ENCODE results near the gene ERI3.

ERI3 gene

GRCh38 chr1:44354840-44355581 is at the start of gene ERI3:
Gene ERI3 (minus strand): TSS chr1:44355257. CDS start chr1:44355026, 231 bp downstream.
- DNase-seq = peak; percentile 98

DNA sequence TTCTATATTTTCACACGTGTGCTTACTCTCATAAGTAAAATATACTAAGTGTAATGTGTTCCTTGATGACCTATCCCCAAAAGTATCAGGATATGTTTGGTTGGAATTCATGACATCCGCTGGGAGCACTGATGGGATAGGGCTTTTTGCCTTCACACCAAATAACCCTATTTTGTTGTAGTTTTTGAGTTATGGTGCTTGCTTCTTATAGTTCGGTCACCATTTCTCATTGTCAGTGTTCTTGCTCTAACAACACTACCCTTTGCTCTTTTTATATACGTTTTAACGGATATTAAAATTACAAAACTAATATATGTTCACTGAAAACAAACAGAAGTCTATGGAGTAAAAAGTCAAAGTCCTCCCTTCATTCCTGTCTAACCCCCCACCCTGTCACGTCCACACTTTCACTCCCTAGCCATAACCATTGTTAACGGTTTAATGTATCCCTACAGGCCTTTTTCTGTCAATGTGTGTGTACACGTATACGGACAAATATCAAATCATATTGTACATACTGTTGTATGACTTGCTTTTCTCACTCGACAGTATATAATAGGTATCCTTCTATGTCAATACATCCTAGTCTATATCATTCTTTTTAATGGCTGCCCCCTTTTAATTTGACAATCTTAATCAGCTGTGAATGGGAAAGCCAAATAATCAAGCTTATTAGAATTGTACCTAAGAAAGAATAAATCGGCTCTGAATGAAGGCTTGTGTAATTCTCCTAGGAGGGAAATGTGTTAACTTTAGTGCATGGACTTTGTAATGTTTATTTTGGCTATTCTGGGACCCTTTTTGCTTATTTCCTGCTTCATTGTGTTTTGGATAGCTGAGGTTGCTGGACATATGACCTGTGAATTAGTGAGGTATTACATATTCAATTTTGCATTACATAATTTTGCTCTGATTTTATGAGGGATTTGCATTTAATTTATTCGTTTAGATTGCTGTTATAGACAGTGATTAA is 46.5 kb upstream of the ERI3 start:
- DNase-seq = no peak

GRCh38 chr1:44390277-44390676 is 35.2 kb upstream of the ERI3 start:
- DNase-seq = no peak

DNA sequence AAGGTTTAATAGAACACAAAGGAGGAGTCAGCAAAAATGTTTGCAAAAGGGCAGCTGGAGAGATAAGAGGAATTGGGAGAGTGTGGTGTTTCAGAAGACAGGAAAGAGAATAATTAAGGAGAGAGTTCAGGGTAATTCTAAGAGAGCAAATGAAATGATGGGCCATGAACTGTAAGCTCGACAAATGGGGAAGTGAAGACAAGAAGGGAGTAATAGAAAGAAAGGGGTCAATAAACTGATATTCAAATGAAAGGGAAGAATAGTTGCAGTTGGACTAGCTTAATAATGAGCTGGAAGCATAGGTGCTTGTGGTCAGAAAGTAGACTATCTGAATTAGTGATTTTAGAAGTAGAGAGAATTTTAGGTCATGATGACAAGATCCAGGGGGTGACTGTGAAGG is 34.4 kb upstream of the ERI3 start:
- DNase-seq = no peak

DNA sequence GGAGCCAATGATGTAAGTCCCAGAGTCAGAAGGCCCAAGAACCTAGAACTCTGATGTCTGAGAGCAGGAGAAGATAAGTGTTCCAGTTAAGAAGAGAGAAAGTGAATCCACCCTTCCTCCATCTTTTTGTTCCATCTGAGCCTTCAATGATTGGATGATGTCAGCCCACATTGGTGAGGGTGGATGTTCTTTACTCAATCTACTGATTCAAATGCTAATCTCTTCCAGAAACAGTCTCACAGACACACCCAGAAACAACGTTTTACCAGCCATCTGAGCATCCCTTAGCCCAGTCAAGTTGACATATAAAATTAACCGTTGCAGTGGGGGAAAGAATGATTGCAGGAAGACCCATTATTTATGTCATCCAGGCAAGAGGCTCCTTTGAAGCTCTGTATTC is 33.5 kb upstream of the ERI3 start:
- no peak for DNase-seq

DNA sequence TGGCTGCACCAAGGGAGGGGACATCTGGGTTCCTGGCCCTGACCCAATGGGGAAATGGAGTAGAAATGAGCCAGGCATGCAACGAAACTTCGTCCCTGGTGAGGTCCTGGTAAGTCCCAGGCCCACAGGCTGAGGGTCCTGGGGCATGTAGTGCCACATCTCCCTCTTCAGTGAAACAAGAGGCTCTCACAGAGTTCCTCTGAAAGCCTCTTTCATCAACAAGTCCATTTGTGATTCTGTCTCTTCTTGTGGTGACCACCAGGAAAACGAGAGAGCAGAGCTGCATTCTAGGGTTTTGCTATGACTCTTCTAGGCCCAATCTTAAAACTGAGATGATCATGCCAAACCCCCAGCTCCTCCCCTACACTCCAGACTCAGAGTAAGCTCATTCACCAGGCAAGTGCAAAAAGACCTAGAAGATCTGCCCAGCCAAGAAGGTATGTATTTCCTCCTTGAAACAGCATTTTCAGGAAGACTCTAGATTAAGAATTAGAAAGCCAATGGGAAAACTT is 25.7 kb upstream of the ERI3 start:
- no peak for DNase-seq

DNA sequence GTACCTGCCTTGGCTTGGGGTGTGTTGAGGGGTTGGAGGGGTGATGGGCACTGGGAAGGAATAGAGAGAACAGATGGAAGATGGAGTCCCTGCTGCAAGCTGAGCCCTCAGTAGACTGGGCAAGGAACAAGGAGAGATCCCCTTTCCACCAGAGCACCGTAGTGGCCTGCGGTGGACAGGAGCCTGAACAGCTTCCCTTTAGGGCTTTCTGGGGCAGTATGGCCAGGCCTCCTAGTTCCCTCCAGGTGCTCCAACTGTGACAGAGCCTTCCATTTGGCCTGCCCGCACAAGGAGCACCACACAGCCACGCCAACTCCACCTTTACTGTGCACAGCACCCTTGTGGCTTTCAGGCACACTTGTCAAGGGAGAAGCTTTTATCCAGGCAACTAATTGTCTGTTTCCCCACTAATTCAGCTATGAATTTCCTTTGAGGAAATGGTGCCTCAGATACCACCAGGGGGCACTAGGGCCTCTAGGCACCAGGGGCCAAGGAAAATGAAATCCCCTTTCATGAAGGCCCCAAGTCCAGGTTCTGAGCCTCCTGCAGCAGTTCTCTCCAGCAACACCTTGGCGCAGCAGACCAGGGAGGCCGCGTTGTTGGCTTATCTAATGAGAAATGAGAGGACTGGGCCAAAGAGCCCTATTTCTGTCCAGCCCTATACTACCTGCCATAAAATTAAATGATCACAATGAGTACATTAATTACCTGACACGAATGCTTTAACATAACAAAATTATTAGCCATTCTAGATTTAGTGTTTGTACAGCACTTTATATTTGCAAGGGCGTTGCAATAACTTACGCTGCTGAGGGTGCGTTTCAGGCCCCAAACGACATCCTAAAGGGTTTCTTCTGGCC is 23.1 kb upstream of the ERI3 start:
- DNase-seq = peak; percentile 3

DNA sequence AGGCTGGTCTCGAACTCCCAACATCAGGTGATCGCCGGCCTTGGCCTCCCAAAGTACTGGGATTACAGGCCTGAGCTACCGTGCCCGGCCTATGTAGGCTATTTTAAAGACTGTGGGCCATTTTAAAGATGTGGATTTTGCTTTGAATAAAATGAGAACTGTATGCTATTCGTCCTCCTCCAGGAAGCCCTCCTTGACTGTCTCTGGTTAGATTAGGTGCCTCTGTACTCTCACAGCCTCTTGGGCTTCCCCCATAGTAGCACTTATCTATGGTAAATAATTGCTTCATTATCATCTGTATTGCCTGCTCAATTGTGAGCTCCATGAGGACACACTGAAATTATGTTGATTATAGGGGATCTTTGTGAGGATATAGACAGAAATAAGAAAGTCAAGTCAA is 20.5 kb upstream of the ERI3 start:
- no peak for DNase-seq

DNA sequence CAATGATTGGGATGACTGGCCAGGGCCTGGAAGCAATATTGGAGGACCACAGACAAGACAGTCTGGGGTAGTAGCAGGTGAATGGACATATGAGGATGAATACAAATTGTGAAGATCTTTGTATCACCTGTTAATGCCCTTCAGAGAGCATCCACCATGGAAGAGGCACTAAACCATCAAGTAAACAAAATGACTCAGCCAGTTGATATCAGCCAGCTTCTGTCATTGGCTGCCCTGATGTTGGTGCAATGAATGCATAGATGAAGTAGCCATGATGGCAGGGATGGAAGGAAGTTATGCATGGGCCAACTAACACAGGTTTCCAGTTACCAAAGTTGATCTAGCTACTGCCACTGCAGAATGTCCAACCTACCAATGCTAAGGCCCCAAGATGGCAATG is 16.1 kb upstream of the ERI3 start:
- no peak for DNase-seq

- DNase-seq = no peak
These were observed 13.6 kb upstream of the ERI3 start for GRCh38 chr1:44368471-44369151.

- no peak for DNase-seq
These were observed 12.9 kb upstream of the ERI3 start for GRCh38 chr1:44367944-44368343.

GRCh38 chr1:44366371-44366975 is 11.4 kb upstream of the ERI3 start:
- DNase-seq = no peak

- DNase-seq = no peak
These were observed 6.4 kb upstream of the ERI3 start for GRCh38 chr1:44361478-44361877.

GRCh38 chr1:44359234-44359935 is 4.3 kb upstream of the ERI3 start:
- no peak for DNase-seq

- no peak for DNase-seq
These were observed 2.7 kb upstream of the ERI3 start for GRCh38 chr1:44357710-44358109.

GRCh38 chr1:44355582-44356305 is 687 bp upstream of the ERI3 start:
- DNase-seq = no peak

GRCh38 chr1:44354268-44354839 is 703 bp downstream of the ERI3 start:
- DNase-seq = no peak

GRCh38 chr1:44353604-44354003 is 1.5 kb downstream of the ERI3 start:
- DNase-seq = no peak

GRCh38 chr1:44351289-44351688 is 3.8 kb downstream of the ERI3 start:
- DNase-seq = no peak

DNA sequence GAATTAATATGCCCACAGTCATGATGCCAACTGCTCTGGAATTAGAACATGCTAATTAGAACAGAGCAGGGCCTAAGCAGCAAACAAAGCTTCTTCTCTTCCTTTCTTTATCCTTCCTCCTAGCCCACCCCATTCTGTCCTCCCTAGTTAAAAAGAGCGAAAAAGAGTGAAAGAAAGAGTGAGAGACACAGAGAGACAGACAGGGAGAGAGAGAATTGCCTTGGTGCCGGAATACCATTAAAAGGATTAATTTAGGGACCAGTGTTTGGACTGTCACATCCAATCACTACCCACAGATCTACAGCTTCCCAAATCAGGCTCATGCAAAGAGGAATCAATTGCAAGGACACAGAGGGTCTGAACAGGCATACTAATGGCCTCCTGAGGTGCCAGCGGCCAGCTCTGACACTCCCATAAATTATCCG is 7.0 kb downstream of the ERI3 start:
- no peak for DNase-seq

Measured in stimulated activated naive CD4-positive, alpha-beta T cell treated with Interleukin-2 at 50 U/mL for 16 hours (primary cell).